Transverse colon (tissue), 3 donors: ENCODE results near the gene ARNT2.

Source experiments
- POLR2A ChIP-seq: fragments of 450-650 bp; IDR thresholded peaks from one replicate; pipeline ENCODE4 v1.6.1; 2016; ENCODE audit warnings: antibody characterized with exemption, mild to moderate bottlenecking, moderate library complexity
- TF ChIP-seq, protein P1 (sequence below), 5 experiments: fragments of 200-600 bp in 3 of 5; fragments of 450-650 bp in 2 of 5; sonication (generic) in 3 of 5; IDR thresholded peaks; 1 replicate in 2 of 5; 2 replicates in 3 of 5; pipeline ENCODE4 v1.5.1; 2016 to 2017; ENCODE audit warnings: antibody characterized with exemption in 5 of 5, inconsistent platforms in 3 of 5, mild to moderate bottlenecking in 2 of 5, moderate library complexity in 1 of 5

DNA sequence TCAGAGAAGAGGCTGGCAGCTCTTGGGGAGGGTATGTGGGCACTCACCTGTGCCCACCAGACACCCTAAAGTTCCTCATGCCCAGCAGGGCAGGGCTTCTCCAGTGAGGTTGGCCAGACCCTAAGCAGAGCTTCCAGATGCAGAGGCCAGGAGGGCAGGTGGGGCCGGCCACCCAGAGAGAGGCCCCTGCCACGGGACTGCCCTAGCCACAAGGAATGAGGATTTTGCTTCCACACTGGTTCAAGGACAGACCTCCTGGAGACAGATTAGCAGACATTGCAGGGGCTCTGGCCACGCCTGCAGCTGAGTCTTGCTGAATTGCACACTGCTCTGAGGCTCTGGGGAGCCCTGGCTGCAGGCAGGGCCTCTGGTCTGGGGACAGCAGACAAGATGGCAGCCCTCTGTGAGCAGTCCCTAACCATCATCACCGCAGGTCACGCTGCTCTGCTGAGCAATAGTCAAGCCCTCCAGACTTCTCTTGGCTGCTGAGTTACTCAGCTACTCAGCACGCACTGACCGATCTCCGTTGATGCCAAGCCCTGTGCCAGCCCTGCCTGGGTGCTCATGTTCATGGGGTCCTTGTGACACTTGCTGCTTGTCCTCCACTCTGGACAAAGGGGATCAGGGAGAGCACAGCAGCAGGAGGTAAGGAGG is 173.5 kb downstream of the ARNT2 start:
- no peak for TF ChIP-seq POLR2A
- TF ChIP-seq, protein P1, sequence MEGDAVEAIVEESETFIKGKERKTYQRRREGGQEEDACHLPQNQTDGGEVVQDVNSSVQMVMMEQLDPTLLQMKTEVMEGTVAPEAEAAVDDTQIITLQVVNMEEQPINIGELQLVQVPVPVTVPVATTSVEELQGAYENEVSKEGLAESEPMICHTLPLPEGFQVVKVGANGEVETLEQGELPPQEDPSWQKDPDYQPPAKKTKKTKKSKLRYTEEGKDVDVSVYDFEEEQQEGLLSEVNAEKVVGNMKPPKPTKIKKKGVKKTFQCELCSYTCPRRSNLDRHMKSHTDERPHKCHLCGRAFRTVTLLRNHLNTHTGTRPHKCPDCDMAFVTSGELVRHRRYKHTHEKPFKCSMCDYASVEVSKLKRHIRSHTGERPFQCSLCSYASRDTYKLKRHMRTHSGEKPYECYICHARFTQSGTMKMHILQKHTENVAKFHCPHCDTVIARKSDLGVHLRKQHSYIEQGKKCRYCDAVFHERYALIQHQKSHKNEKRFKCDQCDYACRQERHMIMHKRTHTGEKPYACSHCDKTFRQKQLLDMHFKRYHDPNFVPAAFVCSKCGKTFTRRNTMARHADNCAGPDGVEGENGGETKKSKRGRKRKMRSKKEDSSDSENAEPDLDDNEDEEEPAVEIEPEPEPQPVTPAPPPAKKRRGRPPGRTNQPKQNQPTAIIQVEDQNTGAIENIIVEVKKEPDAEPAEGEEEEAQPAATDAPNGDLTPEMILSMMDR (IDR thresholded peaks at IDR 0.05) = no peak
